Measurements from ENCODE around the gene REEP2.
"Not testable (repeated sequence)": the region's sequence is repeated elsewhere in the genome, so short reads cannot be mapped to it uniquely, and the experiment has no call there.

Gene REEP2

GRCh38 chr5:138466125-138466899 lies 27.5 kb downstream of the REEP2 start:
- no peak for DNase-seq (ENCODE audit: low read depth in 2 of 2, low spot score in 1 of 2)

GRCh38 chr5:138466900-138467710 lies 28.2 kb downstream of the REEP2 start:
- DNase-seq (ENCODE audit: low read depth in 2 of 2, low spot score in 1 of 2) = peak in 1 of 2 donors; percentile 12

- no peak for DNase-seq (ENCODE audit: low read depth in 2 of 2, low spot score in 1 of 2)
Measured at GRCh38 chr5:138467711-138468132, 28.9 kb downstream of the REEP2 start.

- no peak for DNase-seq (ENCODE audit: low read depth in 2 of 2, low spot score in 1 of 2)
Measured at GRCh38 chr5:138468133-138468965, 29.5 kb downstream of the REEP2 start.

GRCh38 chr5:138468966-138469539 lies 30.2 kb downstream of the REEP2 start:
- no peak for DNase-seq (ENCODE audit: low read depth in 2 of 2, low spot score in 1 of 2)

GRCh38 chr5:138469540-138470321 lies 30.9 kb downstream of the REEP2 start:
- DNase-seq (ENCODE audit: low read depth in 2 of 2, low spot score in 1 of 2) = no peak

GRCh38 chr5:138470322-138471051 lies 31.6 kb downstream of the REEP2 start:
- DNase-seq (ENCODE audit: low read depth in 2 of 2, low spot score in 1 of 2) = no peak

- no peak for DNase-seq (ENCODE audit: low read depth in 2 of 2, low spot score in 1 of 2)
Measured at GRCh38 chr5:138471052-138471361, 32.1 kb downstream of the REEP2 start.

- no peak for DNase-seq (ENCODE audit: low read depth in 2 of 2, low spot score in 1 of 2)
Measured at GRCh38 chr5:138472353-138472752, 33.5 kb downstream of the REEP2 start.

- DNase-seq (ENCODE audit: low read depth in 2 of 2, low spot score in 1 of 2) = not testable (repeated sequence)
Measured at GRCh38 chr5:138473151-138473550, 34.3 kb downstream of the REEP2 start.

- no peak for DNase-seq (ENCODE audit: low read depth in 2 of 2, low spot score in 1 of 2)
Measured at GRCh38 chr5:138476918-138477317, 38.1 kb downstream of the REEP2 start.

GRCh38 chr5:138482638-138483037 lies 43.8 kb downstream of the REEP2 start:
- DNase-seq (ENCODE audit: low read depth in 2 of 2, low spot score in 1 of 2) = no peak

- no peak for DNase-seq (ENCODE audit: low read depth in 2 of 2, low spot score in 1 of 2)
Measured at GRCh38 chr5:138488481-138488945, 49.7 kb downstream of the REEP2 start.

- no peak for DNase-seq (ENCODE audit: low read depth in 2 of 2, low spot score in 1 of 2)
Measured at GRCh38 chr5:138489683-138490061, 50.8 kb downstream of the REEP2 start.

GRCh38 chr5:138490648-138491283 lies 51.9 kb downstream of the REEP2 start:
- DNase-seq (ENCODE audit: low read depth in 2 of 2, low spot score in 1 of 2) = no peak

- no peak for DNase-seq (ENCODE audit: low read depth in 2 of 2, low spot score in 1 of 2)
Measured at GRCh38 chr5:138491284-138491648, 52.4 kb downstream of the REEP2 start.

- DNase-seq (ENCODE audit: low read depth in 2 of 2, low spot score in 1 of 2) = peak in 1 of 2 donors; percentile 70
Measured at GRCh38 chr5:138491669-138492559, 53.1 kb downstream of the REEP2 start.

- DNase-seq (ENCODE audit: low read depth in 2 of 2, low spot score in 1 of 2) = no peak
Measured at GRCh38 chr5:138492560-138493045, 53.7 kb downstream of the REEP2 start.
